H4 (cell line): ENCODE measurements around the gene FAM53B. TPM values are rescaled to one million over a fixed set of nuclear protein-coding genes. Genes with fewer than 3 reads are reported as not detected.

Experiments
- DNase-seq: peaks from one replicate; pipeline ENCODE4 v3.0.0-alpha.2; 2015; ENCODE audit warnings: low spot score
- total RNA-seq: library from RNA; depleted of rRNA; stranded (reverse); fragments of >200 nt; shearing (Covaris generic); gene quantifications from 2 replicates; pipeline ENCODE4 v1.2.3, GENCODE V29; 2014

Gene FAM53B
- total RNA-seq, 1 experiment from 2014 or later, result 7.4 TPM

GRCh38 chr10:124665091-124665490, 79.1 kb downstream of the FAM53B start:
- DNase-seq, result no peak

DNA sequence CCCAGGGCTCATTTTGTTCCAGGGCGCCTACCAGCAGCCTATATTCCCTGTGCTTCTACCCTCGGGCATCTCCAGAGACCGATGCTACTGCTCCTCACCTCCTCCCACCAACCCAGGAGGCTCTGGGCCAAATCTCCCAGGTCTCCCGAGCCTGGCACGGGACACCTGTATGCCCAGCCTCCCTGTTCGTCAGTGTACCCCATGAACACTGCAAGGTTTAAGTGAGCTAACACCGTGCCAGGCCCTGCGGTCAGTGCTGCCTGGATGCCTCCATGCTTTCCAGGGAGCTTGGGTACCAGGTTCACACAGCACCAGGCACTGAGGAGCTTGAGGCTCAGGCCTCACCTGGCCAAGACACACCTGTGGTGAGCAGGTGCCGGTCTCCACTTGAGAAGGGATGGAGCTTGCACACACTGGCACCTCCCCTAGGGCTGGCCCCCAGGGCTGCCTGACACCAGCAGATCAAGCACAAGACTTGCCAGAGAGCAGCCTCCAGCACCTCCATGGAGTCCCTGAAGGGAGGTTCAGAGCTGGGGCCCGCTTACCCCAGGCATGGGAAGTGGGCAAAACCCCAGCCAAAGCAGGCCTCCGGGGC, 80.3 kb downstream of the FAM53B start:
- DNase-seq, result no peak

GRCh38 chr10:124663228-124663627, 81.0 kb downstream of the FAM53B start:
- no peak for DNase-seq

- DNase-seq, result no peak
Observed at GRCh38 chr10:124661660-124662180, 82.5 kb downstream of the FAM53B start.

DNA sequence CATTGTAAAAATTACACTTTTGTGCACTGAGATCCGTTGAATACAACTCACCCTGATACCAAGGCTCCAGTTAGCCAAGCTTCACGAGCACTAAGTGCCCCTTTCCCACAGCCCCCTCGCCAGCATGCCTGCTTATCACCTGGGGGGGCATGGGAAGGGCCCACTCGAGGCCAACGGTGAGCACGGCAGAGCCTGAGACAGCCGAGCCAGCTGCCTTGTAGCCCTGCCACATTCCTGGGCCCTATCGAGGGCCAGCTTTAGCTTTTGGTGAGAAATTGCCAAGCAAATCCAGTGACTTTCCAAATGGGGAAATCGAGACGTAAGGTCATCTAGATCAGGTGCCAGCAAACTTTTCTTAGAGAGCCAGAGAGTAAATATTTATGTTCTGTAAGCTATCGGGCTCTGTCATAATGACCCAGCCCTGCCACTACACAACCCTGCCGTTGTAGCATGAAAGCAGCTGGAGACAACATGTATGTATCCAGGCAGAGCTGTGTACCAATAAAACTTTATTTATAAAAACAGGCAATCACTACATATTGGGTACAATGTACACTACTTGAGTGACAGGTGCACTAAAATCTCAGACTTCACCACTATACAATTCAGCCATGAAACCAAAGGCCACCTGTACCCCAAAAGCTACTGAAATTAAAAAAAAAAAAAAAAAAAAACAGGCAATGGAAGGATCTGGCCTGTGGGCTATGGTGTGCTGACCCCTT, 83.6 kb downstream of the FAM53B start:
- no peak for DNase-seq

DNA sequence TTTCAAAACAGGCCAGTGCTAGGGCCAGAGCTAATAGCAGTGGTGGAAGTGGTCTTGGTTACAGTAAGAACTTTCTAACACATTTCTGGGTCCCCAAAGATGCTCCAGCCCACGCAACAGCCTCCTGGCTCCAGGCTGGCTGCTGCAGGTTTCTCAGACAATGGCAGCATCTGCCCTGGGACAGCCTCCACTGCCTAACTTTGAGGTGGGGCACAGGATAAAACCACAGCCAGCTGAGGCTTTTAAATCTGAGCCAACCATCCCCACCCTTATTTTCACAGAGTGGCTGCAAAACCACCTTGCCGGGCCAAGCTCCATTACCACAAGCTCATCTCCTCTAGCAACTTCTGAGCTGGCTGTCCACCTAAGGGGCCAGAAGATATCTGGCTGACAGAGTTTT, 84.8 kb downstream of the FAM53B start:
- no peak for DNase-seq

GRCh38 chr10:124658591-124659242, 85.5 kb downstream of the FAM53B start:
- no peak for DNase-seq

GRCh38 chr10:124657806-124658205, 86.4 kb downstream of the FAM53B start:
- DNase-seq, result peak; percentile 54

- no peak for DNase-seq
Observed at GRCh38 chr10:124656541-124656940, 87.6 kb downstream of the FAM53B start.

GRCh38 chr10:124656113-124656490, 88.1 kb downstream of the FAM53B start:
- DNase-seq, result no peak

DNA sequence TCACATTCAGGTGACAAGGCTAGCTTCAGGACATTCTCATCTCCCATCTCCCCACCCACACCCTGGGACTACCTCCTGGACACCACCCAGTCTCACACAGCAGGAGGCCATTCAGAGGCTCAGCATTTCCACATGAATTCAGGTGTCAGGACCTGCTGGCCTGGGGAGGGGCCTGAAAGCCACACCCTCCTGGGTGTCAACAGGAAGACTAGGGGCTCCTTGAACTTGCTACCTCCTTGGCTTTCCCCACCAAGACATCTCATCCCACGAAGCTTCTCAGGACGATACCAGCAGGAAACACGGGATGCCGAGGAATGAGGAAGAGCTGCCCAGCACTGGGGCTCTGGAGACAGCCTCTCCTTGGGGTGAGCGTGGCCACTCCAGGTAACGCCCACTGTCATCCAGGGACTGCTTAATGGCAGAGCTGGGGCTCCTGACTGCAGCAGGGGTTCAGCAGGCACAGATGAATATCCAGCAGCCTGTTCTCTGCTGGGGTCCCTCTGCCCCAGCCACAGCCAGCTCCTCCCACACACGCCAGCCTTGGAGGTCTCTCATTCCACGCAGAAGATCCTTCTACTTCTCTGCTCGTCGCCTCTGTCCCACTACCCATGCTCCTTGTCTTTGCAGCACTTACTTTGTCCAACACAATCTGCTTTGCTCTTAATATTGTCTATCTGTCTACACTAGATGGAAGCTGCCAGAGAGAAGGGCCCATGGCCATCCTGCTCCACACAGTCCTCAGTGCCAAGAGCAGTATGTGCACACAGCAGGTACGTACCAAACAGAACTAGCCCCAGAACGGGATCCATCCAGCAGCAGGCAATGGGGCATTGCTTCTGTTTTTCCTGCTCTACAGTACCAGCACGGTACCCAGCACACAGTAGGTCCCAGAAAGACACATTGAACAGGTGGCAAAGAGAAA, 88.7 kb downstream of the FAM53B start:
- no peak for DNase-seq

- DNase-seq, result no peak
Observed at GRCh38 chr10:124654686-124655085, 89.5 kb downstream of the FAM53B start.

DNA sequence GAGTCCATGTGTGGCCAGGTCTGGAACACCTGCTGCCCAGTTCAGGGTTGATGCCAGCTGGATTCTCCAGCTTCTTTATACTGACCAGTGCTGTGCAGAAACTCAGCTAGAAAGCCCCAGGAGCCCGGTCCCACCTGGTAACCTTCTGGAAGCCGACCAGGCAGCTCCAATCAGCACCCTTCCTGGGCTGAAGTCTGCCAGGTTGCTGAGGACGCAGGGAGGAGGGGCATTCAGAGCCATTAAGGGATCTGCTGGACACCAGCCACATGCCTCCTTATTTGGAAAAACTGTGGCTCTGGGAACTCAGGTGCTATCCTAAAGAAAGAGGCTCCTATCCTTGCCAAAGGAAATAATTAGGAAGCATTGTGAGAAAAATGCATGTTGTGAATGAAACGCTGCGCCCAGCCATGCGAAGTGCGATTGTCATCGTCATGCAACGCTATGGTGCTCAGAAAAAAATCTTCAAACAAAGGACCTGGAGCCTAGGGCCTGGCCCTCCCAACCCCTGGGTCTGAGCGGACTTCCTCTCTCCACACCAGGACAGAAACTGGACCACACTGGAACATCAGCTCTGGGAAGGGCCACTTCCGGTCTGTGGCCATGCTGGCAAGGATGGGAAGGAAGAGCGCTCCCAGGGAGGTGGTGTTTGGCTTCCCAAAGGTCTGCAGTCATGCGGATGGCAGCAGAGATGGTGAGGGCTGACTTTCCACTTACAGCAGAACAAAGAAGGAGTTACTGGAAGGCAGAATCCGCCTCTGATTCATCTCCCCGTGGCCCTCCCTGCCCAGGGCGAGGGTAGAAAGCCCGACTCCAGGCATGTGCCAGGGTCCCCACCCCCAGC, 90.1 kb downstream of the FAM53B start:
- DNase-seq, result no peak

DNA sequence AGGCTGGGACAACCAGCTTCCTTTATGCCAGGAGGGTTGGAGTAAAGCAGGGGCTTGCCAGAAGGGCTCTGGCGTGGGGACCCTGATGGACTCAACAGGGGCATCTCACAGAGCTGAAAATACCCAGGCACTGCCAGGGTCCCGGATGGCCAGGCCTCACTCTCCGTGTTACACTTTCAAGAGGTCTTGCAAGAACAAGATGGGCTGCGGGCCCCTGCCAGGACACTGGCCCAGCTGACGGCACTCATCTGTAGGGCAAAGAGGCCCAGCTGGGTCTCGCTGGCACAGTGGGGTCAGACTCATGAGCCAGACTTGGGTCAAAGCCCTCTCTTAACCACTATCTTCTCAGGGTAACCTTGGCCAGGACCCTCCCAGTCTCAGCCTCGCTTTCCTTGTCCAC, 90.9 kb downstream of the FAM53B start:
- DNase-seq, result no peak

DNA sequence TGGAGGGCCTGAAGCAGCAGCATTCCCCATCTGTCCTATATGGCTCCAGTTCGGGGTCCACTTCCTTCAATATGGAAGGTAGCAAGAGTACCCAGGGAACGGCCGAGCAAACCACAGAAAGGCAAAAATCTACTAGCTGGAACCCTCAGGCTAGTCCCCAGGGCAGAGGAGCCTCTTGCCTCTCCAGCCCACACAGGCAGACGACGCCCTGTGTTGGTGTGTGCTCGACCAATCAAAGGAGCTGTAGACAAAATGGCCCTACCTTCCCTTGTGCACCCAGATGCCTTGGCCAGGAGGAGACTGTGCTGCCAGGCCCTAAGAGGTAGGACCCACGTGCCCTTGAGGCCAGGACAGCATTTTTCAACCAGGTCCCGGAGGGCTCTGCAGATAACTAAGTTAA, 91.5 kb downstream of the FAM53B start:
- no peak for DNase-seq

DNA sequence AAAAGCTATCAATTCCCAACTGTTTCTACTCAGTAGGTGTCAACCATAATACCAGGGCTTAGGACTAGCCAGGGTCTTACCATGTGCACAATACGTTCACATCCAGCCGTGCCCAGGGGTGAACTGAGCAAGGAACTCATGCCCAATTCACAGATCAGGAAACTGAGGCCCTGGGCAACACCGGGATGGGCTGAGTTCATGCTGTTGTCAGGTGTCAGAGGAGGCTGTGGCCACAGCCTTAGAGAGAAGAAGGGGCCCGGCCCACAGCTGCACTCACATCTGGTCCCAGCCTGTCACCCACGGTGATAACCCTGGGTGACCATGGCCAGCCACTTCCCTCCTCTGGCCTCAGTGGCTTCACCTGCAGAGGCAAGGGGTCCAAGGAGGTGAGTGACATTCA, 92.0 kb downstream of the FAM53B start:
- no peak for DNase-seq

DNA sequence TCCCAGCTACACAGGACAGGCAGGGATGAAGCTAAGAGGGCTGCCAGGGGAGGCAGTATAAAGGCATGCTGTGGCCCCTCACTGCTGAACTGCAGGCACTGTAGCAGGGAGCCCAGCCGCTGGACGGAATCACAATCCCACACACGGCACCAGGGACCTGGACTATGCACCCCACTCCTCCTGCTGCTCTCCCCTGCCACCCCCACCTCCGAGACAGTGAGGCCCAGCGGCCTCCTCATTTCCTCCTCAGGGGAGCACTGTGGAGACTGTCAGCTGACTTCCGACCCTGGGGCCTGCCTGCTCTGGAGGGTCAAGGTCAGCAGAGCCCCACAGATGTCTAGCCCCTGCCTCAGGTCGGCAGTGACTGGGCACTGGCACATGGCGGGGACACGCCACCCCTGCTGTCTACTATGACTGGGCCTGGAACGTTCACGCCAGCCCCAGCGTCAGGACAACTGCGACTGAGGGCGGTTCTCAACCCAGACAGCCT, 92.7 kb downstream of the FAM53B start:
- no peak for DNase-seq

- no peak for DNase-seq
Observed at GRCh38 chr10:124650820-124651401, 93.3 kb downstream of the FAM53B start.

GRCh38 chr10:124650263-124650662, 93.9 kb downstream of the FAM53B start:
- DNase-seq, result no peak

- DNase-seq, result no peak
Observed at GRCh38 chr10:124649214-124649613, 95.0 kb downstream of the FAM53B start.
